Measurements from ENCODE around the gene NUBPL. TPM values are rescaled to one million over a fixed set of nuclear protein-coding genes. Genes with fewer than 3 reads are reported as not detected.
"Not testable (repeated sequence)": the region's sequence is repeated elsewhere in the genome, so short reads cannot be mapped to it uniquely, and the experiment has no call there.

NUBPL gene
- total and polyA plus RNA-seq, 10 donors: 4.1 to 28.2 (median 13.9) TPM

- 91 to 94% (median 92%) methylated on average over 3 of the region's 3 CpGs for WGBS, 5 donors
- Histone ChIP-seq H3K27me3 (replicated peaks in 1 of 7) (no peaks in the 10 kb centered on the region), H3K4me1 (no peaks in the 10 kb centered on the region), H3K4me3 (no peak overlapping the region), H3K27ac (no peak overlapping the region), H3K9me3 (peaks cover 11 to 92% (median 66%) of the 10 kb centered on the region in 8 donors), H3K36me3 (peaks cover 0 to 20% (median 0%) of the 10 kb centered on the region in 6 donors)
- TF ChIP-seq, protein P1, sequence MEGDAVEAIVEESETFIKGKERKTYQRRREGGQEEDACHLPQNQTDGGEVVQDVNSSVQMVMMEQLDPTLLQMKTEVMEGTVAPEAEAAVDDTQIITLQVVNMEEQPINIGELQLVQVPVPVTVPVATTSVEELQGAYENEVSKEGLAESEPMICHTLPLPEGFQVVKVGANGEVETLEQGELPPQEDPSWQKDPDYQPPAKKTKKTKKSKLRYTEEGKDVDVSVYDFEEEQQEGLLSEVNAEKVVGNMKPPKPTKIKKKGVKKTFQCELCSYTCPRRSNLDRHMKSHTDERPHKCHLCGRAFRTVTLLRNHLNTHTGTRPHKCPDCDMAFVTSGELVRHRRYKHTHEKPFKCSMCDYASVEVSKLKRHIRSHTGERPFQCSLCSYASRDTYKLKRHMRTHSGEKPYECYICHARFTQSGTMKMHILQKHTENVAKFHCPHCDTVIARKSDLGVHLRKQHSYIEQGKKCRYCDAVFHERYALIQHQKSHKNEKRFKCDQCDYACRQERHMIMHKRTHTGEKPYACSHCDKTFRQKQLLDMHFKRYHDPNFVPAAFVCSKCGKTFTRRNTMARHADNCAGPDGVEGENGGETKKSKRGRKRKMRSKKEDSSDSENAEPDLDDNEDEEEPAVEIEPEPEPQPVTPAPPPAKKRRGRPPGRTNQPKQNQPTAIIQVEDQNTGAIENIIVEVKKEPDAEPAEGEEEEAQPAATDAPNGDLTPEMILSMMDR (IDR thresholded peaks at IDR 0.05 in 8 of 11, conservative IDR thresholded peaks at IDR 0.05 in 3 of 11): no peak
- TF ChIP-seq POLR2AphosphoS5 (IDR thresholded peaks at IDR 0.05): no peak
- TF ChIP-seq POLR2A (IDR thresholded peaks at IDR 0.05): no peak
- intact Hi-C loops (cut with DNase I; ENCODE audit: low total_unique reads): no loop called here
- no peak for DNase-seq
Measured at GRCh38 chr14:31749275-31749674, 188.1 kb downstream of the NUBPL start.

DNA sequence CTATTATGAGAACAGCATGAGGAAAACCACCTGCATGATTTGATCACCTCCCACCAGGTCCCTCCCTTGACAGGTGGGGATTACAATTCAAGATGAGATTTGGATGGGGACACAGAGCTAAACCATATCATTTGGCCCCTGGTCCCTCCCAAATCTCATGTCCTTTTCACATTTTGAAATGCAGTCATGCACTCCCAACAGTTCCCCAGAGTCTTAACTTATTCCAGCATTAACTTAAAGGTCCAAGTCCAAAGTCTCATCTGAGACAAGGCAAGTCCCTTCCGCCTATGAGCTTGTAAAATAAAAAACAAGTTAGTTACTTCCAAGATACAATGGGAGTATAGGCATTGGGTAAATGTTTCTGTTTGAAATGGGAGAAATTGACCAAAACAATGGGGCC lies 189.8 kb downstream of the NUBPL start:
- intact Hi-C loops (cut with DNase I; ENCODE audit: low total_unique reads); DNase-seq; H3K27me3 ChIP-seq (replicated peaks in 1 of 7); H3K4me3 ChIP-seq; H3K27ac ChIP-seq; H3K4me1 ChIP-seq: not testable (repeated sequence)
- Histone ChIP-seq H3K9me3 (peaks cover 11 to 77% (median 54%) of the 10 kb centered on the region in 8 donors), H3K36me3 (peaks cover 0 to 12% (median 0%) of the 10 kb centered on the region in 6 donors)
- WGBS, 5 donors: 95 to 100% (median 98%) methylated on average over 1 of the region's 1 CpG

DNA sequence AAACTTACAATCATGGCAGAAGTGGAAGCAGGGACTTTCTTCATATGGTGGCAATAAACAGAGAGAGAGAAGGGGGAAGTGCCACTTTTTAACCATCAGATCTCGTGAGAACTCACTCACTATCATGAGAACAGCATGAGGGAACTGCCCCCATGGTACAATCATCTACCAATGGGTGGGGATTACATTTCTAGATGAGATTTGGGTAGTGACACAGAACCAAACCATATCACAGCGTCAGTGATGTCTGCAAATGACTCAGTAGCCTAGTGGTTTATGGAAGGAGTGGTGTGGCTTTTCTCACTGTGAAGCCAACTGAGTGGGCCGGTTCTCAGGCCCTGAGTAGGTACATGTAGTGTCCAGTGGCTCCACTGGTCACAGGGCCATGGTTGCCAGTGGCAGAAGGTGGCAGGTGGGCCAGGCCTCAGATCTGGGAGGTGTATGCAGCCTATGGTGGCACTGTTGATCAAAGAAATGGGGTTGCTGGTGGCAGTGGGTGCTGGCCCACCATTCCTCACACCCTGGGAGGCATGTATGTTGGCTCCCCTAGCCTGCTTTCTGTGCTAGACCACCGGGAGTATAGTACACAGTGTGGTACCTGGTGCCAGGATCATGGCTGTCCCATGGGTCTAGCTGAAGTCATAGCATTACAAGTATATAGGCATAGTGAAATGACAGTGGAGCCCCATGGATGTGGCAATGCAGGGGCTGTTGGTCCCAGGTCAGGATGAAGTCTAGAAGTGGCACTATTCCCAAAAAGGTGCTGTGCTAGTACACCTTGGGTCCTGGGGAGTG lies 191.9 kb downstream of the NUBPL start:
- Histone ChIP-seq H3K27ac (no peak overlapping the region), H3K9me3 (peaks cover 11 to 57% (median 33%) of the 10 kb centered on the region in 8 donors), H3K36me3 (peaks cover 0 to 5% (median 0%) of the 10 kb centered on the region in 6 donors), H3K4me3 (no peak overlapping the region), H3K27me3 (replicated peaks in 1 of 7) (no peaks in the 10 kb centered on the region), H3K4me1 (no peaks in the 10 kb centered on the region)
- WGBS, 5 donors: 73 to 88% (median 80%) methylated on average over 3 to 4 of the region's 4 CpGs
- no peak for TF ChIP-seq POLR2A (IDR thresholded peaks at IDR 0.05)
- TF ChIP-seq POLR2AphosphoS5 (IDR thresholded peaks at IDR 0.05): no peak
- TF ChIP-seq, protein P1 (IDR thresholded peaks at IDR 0.05 in 8 of 11, conservative IDR thresholded peaks at IDR 0.05 in 3 of 11): no peak
- intact Hi-C loops (cut with DNase I; ENCODE audit: low total_unique reads): no loop called here
- no peak for DNase-seq

GRCh38 chr14:31758941-31759340 lies 197.7 kb downstream of the NUBPL start:
- no peaks in the 10 kb centered on the region for H3K36me3 ChIP-seq
- no peak for DNase-seq
- H3K4me1 ChIP-seq: no peaks in the 10 kb centered on the region
- no peak overlapping the region for H3K4me3 ChIP-seq
- H3K27ac ChIP-seq: no peak overlapping the region
- H3K27me3 ChIP-seq (replicated peaks in 1 of 7): no peaks in the 10 kb centered on the region
- WGBS, 5 donors: 71 to 90% (median 73%) methylated on average over 3 of the region's 3 CpGs
- intact Hi-C loops (cut with DNase I; ENCODE audit: low total_unique reads): no loop called here
- TF ChIP-seq, protein P1 (IDR thresholded peaks at IDR 0.05 in 8 of 11, conservative IDR thresholded peaks at IDR 0.05 in 3 of 11): no peak
- TF ChIP-seq POLR2AphosphoS5 (IDR thresholded peaks at IDR 0.05) (no peak), POLR2A (IDR thresholded peaks at IDR 0.05) (no peak)
- H3K9me3 ChIP-seq: peaks cover 0 to 6% (median 0%) of the 10 kb centered on the region in 8 donors
